AG08396 (cell line): ENCODE results near the gene CYYR1.
A peak's percentile ranks its signal among the peaks of the same experiment; 100 is the strongest.

Source experiments
- DNase-seq: peaks from one replicate; pipeline ENCODE4 v3.0.0; 2012; ENCODE audit warnings: low spot score, mixed read lengths

CYYR1 gene

DNA sequence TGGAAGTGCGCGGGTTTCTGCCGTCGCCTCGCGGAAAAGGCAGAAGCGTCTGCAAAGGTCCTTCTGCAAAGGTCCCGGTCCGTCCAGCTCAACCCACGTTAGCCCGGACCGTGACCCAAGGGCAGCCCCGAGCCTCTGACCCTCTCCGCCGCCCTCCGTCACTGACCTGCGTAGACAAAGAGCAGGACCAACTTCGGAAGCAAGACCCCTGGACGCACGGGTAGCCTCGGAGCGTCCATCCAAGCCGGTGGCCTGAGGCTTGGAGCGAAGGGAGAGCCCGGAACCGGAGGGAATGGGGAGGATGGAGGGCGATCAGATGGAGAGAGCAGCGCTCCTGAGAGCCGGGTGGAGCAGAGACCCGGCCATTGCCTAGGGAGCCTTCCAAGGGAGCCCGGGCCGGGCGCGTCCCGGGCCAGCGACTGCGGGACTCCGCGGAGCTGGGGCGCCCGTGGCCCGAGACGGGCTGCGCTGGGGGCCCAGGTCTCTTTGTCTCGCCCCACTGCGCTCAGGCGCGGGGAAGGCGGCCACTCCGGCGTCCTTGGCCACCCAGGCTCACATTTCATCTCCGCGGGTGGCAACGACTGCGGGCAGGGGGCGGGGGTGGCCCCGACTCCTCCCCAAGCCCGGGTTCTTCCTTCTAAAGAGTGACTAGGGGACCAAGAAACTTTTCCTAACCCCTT, at the start of gene CYYR1:
TSS of gene CYYR1 (minus strand) at position 585 of the 680 bp plus-strand sequence. CDS start at position 239, 346 bp downstream.
- DNase-seq: no peak

DNA sequence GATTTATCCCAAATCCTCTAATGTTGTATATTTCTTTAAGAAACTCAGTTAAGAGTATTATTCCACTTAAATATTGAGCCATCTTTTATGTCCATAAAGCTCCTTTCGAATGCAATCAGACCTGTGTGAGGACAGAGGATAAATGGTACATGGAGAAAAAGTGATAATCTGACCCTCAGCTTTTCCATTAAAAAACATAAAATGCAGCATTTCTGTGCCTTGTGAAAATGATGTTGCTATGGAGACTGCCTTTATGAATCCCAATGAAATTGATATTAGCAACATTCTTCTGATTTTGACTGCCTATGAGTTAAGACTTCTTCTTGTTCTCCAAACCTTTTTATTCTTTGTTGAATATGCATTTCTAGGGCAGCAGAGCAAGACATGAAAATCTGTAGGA, 44.1 kb upstream of the CYYR1 start:
- DNase-seq: no peak

- no peak for DNase-seq
Measured at GRCh38 chr21:26614251-26614650, 41.2 kb upstream of the CYYR1 start.

DNA sequence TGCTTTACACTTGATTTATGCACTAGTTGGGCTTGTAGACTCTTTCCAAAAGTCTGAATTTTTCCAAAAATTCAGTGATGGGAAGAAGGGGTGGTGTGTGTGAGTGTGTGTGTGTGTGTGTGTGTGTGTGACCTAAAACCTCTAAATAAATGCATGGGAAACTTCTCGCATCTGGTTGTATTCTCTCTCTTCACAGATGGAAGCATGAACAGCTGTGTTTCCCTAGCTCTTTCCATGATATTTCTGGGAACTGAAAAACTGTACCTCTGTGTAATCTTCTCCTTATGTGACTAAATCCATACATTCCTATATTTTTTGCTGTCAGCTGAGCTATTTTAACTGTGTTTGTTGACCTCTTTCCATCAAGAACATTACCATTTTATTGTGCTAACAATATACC, 26.2 kb upstream of the CYYR1 start:
- no peak for DNase-seq

DNA sequence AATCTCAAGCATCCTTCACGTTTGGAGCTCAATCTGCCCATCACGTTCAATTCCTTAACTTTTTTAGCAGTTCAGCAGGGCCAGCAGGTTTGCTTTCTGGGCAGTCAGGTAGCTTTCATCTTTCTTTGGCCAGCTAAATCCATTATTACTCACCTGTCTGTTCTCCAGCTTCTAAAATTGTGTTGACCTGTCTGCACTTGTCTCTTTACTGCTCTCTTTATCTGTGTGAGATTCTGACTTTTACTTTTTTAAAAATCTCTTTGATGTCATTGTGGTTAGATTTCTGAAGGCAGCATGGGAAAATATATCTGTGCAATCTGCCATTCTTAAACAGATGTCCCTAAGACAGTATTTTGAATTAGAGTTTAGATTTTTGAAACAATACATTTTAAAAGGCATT, 24.9 kb upstream of the CYYR1 start:
- no peak for DNase-seq

DNA sequence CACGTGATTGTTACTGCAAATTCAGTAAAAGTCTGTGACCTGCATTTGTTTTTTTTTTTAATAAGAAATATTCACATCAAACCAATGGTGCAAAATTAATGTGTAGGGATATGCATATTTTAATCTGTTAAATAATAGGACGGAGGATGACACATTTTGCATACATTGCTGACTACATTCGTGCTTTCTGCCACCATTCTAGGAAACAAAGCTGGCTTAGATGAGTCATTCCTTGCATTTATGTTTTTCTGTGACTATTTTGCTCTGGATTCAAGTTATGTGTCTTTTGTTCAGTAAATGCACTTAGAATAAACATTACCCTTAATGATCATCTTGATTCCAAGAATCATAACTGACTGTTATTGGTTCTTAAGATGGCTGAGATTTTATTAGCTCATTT, 23.9 kb upstream of the CYYR1 start:
- DNase-seq: no peak

DNA sequence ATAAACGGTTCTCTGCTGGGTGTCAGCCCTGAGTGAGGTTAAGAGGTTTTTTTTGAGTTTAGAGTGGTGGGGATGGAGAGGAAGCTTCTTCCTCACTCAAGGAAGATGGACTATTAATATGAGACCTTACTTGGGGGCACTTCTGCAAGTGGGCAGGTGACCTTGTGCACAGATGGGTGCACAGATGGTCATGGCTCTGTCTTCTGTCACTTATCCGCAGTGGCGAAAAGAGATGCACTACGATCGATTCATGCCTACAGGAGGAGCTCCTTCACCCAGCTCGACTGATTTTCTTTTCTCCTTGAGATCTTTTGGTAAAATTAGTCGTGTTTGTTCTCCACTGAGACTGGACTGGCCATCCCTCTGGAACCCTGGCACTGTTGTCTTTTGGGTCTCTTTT, 22.9 kb upstream of the CYYR1 start:
- no peak for DNase-seq

DNA sequence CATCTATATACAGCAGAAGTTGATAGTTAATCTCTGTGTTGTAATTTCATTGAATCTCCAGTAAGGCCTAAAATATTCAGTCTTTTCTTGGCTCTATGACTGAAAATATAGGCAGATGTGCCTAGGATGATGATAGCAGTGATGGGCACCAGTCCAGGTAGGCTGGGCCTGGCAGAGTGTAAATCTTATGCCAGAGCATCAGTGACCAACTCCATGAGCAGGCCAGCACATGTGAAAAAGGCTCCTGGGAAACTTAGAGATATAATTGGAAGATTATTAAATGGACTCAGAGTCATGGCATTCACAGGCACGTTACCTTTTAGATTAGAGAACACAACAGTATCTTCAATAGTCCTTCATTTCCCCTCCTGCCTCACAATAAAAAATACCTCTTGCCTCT, 20.7 kb upstream of the CYYR1 start:
- no peak for DNase-seq

DNA sequence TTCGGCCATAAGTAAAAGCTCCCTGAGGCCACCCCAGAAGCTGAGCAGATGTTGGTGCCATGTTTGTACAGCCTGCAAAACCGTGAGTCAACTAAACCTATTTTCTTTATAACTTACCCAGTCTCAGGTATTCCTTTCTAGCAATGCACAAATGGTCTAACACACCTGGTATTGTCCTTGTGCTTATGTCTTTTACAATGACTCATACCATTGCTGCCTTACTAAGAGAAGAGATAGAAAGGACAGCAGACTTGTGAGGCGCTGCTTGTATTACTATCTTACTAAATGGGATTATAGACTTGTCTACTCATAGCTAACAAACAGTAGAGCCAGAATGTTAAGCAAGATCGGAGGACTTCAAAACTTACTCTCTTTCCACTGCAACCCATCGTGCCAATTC, 18.5 kb upstream of the CYYR1 start:
- no peak for DNase-seq

DNA sequence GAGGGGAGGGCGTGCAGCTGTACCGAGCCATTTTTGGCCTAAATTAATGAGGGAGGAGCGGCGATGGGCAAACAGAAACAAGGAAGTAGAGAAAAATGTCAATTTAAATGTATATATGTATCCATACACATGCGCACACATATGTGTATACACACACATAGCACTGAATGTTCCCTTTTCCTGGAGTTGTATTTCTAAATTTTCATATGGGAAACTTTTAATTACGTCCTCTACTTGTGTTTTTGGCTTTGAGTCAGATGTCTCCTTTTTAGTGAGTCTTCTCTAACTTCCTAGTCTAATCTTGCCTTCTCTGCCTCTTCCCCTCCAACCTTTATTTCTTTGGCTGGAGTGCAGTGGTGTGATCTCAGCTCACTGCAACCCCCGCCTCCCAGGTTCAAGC, 15.4 kb upstream of the CYYR1 start:
- DNase-seq: no peak

GRCh38 chr21:26587736-26588201, 14.7 kb upstream of the CYYR1 start:
- peak; percentile 17 for DNase-seq

DNA sequence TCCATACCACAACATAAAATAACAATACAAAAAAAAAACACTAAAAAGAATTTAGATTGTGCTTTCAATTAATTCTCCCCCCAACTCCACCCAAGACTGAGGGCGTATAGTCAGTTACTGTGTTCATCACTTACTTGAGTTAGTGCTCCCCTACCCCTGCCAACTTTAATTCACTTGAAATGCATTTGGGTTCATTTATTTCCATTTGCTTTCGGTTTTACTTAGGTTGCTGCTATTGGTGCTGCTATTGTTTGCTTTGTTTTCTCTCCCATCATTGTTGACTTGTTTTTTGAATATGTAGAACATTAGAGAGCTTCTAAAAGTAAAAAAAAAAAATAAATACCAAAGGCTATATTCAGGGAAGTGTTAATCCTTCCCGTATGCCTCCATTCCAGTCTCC, 10.7 kb upstream of the CYYR1 start:
- DNase-seq: no peak

- DNase-seq: no peak
Measured at GRCh38 chr21:26581818-26582217, 8.7 kb upstream of the CYYR1 start.

DNA sequence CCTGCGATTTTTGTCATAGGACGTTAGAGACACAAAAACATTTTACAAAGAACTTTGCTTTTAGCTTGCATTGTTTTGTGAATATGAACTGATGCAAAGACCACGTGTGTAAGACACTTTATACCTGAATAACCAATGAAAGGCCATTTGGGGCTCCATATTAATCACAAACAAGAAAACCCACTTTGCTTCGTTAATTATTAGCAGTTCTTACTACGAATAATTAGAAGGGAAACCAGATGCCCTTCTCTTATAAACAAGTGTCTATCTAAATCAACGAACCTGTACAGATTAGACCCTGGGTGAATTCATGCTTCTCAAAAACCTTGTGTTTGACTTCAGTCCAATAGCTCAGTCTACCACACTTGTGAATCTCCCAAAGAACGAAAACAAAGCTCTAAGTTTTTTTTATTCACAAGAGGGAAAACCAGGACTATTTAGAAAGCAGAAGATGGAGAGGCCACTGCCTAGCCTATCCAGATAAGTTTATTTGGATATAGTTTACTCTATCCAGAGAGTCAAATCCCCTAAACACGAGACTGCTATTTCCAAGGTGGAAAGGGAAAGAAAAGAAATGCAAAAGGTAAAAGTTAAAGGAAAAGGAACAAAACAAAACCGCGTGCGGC, 897 bp downstream of the CYYR1 start:
- DNase-seq: no peak

DNA sequence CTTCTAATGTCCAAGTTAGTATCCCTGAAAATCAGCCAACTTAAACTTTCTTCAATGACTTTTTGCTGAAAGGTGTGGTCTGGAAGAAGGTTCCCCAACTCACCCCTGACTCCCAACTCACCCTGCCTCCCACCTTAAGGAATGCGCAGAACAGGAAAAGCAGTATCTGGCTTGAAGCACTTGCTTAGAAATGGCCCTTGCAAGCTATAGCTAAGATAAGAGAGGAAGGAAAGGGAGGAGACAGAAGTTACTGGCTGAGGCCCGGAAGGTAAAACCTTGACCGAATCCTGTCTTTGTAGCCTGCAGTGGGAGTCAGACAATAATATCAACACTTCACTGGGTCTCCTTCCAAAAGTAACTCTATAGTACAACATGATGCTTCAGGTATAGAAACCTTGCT, 2.9 kb downstream of the CYYR1 start:
- DNase-seq: no peak

GRCh38 chr21:26565546-26565945, 7.5 kb downstream of the CYYR1 start:
- DNase-seq: no peak

GRCh38 chr21:26565111-26565510, 8.0 kb downstream of the CYYR1 start:
- DNase-seq: no peak

- no peak for DNase-seq
Measured at GRCh38 chr21:26563856-26564503, 9.1 kb downstream of the CYYR1 start.

DNA sequence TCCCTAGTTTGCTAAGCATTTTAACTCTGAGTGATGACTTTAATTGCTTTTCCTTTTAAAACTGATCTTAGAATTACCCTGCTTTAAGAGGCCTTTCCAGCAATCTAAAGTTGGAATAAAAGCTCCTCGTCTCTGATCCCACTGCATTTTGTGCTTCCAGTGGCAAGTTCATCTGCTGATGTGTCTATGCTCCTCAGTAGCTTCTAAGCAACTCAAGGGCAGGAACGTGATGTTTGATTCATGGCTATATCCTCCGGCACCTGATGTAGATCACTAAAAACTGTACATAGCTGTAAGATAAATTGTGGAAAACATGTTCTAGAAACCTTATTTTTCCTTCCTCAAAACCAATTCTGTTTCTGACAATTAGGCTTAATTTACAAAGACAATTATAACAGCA, 12.5 kb downstream of the CYYR1 start:
- no peak for DNase-seq

GRCh38 chr21:26559099-26559498, 14.0 kb downstream of the CYYR1 start:
- DNase-seq: no peak

DNA sequence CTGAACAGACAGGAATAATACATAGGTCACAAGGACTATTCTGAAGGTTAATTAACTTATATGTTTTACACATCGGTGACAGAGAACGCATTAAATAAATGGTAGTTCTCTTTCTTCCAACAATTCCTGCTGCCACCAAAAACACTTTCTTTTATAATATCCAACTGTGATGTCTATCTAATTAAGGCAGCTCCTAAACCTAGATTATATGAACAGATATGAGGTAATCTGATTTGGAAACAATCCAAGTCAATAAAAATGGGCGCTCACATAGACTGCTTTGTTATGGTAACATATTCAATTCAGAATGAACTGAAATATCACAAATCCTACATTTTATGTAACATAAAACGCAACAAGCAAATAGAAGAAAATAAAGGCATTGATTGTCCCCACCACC, 16.0 kb downstream of the CYYR1 start:
- no peak for DNase-seq

GRCh38 chr21:26555540-26556146, 17.4 kb downstream of the CYYR1 start:
- DNase-seq: no peak

DNA sequence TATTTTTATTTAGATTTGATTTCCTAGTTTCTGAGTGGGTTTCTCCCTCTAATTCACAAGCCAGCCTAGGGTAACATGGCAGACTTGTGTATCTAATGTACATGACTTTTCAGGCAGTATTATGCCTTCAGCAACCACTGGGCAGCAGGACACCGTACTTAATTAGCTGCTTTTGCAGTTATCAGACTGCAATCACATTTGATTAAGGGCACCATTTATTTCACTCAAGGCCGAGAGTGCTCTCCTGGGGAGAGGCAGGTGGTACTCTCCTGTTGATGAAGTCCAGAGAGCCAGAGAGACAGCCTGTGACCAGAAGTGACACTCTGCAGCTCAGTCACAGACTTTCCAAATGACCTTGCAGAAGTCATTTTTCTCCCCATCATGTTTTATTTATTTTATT, 18.7 kb downstream of the CYYR1 start:
- no peak for DNase-seq
